GM21528 (cell line): ENCODE measurements around the gene SORBS1.

ENCODE experiments used
- ATAC-seq: cut with Tn5 transposase; IDR thresholded peaks from one replicate; pipeline ENCODE4 v1.9.1; 2021; ENCODE audit warnings: mild to moderate bottlenecking, moderate library complexity; ENCODE audit not compliant: unreplicated experiment, low FRiP score

Gene SORBS1

GRCh38 chr10:95400787-95401186 lies 160.4 kb downstream of the SORBS1 start:
- no peak for ATAC-seq

DNA sequence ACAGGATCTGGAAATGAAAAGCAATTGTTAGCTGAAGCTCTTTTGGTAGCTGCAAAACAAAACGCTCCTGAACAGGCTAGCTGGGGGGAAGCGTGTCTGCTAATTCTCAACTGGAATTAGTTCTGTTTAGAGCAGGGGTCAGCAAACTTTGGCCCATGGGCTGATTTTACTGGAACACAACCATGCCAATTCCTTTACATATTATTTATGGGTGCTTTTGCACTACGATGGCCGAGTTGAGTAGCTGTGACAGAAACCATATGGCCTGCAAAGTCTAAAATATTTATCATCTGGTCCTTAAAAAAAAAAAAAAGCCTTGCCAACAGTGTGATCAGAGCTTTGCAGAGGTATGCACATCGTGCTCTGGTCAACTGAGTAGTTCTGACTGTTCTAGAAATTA lies 162.0 kb downstream of the SORBS1 start:
- no peak for ATAC-seq

DNA sequence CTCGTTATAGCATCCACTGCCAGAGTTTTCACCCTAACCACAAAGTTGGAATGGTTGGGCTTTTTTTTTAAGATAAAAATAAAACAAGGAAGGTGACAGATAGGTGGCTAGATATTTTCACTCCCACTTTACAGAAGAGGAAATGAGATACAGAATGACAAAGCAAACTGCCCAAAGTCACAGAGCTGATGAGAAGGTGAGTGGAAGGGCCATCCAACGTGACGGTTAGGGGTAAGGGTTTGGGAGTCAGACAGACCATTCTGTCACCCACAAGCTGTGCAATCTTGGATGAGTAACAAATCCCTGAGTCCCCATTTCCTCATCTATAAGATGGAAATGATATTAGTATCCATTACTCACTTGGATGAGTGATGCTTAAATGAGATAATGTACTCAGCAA lies 163.4 kb downstream of the SORBS1 start:
- no peak for ATAC-seq

DNA sequence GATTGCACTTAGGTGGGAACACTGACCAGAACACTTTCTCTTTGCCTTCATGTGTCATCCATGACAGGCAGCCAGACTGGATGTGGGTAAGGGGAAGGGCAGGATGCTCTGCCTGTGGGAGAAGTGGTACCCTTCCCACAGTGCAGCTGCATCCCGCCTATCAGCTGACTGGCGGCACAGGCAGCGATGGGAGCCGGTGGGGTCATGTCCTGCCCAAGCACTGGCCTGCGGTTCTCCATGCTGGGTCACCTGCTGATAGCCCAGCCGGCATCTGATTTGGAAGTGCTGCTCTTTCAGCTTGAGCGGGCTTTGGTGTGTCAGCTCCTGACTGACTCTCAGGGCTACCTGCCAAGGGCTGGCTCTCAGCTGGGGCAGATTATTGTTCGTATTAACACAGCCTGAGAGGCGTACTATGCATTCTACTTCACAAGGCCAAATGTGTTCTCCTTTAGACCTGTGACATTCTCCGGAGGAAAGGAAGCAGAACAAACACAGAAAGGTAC lies 165.2 kb downstream of the SORBS1 start:
- ATAC-seq = no peak

- no peak for ATAC-seq
Measured at GRCh38 chr10:95394161-95394880, 166.8 kb downstream of the SORBS1 start.

DNA sequence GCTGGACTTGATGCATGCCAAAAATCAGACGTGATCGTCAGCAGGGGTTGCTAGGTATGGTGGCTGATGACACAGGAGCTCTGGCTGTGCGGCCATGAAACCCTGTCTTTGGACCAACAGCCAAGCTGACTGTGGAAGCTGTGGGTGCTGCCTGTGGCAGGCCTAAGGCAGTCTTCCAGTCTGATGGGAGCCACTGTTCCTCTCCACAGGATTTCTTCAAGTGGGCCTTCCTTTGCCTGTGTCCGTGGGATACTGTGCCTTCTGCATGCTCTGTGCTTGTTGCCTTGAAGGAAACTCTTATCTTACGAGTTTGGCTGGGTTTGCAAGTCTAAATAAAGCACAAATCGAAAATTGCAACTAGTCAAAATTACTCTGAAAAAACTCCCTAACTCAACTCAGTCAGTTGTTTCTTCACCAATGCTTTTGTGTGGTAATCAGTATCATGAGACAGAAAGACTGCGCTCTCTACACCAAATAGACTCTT lies 168.4 kb downstream of the SORBS1 start:
- ATAC-seq = no peak

- ATAC-seq = no peak
Measured at GRCh38 chr10:95392217-95392584, 169.0 kb downstream of the SORBS1 start.

GRCh38 chr10:95391581-95392216 lies 169.5 kb downstream of the SORBS1 start:
- no peak for ATAC-seq

- ATAC-seq = no peak
Measured at GRCh38 chr10:95391164-95391563, 170.0 kb downstream of the SORBS1 start.

- no peak for ATAC-seq
Measured at GRCh38 chr10:95389982-95390381, 171.2 kb downstream of the SORBS1 start.

DNA sequence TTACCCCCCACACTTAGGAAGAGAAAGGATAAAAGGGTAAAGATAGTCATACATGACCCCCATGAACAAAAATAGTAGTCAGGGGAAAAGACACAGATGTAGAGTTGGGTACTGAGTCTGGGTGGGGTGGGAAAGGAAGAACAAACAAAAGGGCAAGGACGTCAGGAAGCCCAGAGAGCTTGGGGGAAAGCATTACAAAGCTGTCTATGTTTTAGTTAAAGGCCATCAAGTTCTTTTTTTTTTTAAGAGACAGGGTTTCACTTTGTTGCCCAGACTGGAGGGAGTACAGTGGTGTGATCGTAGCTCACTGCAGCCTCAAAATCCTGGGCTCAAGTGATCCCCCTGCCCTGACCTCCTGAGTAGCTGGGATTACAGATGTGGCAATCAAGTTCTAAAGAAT lies 172.0 kb downstream of the SORBS1 start:
- no peak for ATAC-seq

- no peak for ATAC-seq
Measured at GRCh38 chr10:95388539-95388938, 172.6 kb downstream of the SORBS1 start.

GRCh38 chr10:95388109-95388471 lies 173.1 kb downstream of the SORBS1 start:
- no peak for ATAC-seq

DNA sequence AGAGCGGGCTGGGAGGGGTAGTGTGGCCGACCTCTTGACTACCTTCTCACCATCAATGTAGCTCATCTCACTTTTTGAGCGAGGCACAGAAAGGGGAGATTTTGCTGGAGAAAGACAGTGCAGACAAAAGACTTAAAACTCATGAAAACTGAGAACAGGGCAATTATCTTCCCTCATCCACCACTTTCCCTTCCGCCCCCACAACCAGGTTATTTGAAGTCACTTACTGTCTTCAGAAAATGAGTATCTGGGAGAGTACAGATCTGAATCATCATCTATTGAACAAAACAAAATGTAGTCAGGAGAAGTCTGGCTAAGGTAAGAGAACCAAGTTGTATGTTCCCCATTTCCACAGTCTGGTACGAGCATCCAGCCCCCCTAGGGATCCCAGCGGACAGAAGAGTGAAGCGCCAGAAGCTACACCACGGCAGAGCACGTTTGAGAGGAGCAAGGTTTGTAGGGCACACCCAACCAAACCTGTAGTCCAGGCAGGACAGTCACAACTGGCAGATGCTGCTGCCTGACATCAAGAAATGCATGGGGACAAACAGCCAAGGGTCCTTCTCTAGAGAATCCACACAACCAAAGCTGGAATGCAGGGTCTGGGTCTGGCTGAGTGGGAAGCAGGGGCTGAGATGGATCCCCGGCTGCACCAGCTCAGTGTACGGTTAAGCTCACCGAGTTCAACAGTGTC lies 177.0 kb downstream of the SORBS1 start:
- ATAC-seq = no peak

DNA sequence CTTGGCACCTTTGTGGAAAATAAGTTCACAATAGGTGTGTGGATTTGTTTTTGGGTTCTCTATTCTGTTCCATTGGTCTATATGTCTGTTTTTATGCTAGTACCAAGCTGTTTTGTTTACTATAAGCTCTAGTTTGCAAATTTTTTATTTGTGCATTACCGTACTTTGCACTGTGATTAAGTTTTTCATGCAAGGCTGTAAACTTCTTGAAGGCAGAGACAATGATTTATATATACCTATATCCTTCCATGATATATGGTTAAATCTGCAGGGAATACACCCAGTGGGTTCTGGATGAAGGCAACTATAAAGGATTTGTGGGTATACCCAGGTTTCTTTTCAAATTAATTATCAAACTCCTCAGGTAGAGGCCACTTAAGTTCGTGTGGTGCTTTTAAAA lies 178.6 kb downstream of the SORBS1 start:
- no peak for ATAC-seq

DNA sequence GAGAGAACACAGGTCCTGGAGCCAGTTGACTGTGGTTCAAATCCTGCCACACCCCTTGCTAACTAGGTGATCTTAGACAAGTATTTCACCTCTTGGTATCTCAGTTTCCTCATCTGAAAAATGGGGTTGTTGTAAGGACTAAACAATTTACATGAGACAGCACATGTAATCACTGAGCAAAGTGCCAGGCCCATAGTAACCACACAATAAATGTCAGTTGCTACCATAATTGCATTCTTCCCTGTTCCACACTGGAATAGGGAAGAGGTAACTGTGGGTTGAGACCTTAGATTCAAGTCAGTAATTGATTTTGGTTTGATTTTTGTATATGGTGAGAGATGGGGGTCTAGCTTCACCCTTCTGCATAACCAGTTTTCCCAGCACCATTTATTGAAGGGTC lies 179.0 kb downstream of the SORBS1 start:
- no peak for ATAC-seq

- ATAC-seq = no peak
Measured at GRCh38 chr10:95377950-95378349, 183.2 kb downstream of the SORBS1 start.

- no peak for ATAC-seq
Measured at GRCh38 chr10:95375418-95375817, 185.8 kb downstream of the SORBS1 start.

DNA sequence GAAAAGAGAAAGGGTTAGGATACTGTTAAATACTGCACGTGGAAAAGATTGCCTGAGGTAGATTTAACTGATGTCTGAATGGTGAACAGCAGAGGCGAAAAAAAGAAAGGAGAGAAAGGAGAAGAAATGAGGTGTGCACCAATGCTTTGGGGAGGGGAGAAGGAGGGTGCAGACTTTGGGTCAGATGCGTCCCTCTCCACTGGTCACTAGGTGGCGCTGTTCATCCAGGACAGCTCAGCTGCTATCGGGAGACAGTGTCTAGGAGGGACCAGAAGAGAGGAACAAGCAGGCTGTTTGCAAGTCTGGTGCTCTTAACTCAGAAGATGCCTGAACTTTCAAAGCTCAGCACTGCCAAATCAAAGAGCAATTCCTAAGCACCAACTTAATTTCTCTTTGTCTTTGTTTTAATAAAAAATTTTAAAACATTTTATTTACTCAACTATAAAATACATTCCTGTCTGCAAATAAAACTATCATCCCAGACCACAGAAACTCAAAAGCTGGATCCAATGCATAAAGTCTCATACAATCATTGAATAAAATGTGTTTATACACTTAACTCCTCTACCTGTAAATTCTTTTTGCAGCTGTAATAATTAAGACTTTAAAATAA lies 186.5 kb downstream of the SORBS1 start:
- peak; percentile 91 for ATAC-seq

GRCh38 chr10:95373660-95374059 lies 187.5 kb downstream of the SORBS1 start:
- no peak for ATAC-seq

DNA sequence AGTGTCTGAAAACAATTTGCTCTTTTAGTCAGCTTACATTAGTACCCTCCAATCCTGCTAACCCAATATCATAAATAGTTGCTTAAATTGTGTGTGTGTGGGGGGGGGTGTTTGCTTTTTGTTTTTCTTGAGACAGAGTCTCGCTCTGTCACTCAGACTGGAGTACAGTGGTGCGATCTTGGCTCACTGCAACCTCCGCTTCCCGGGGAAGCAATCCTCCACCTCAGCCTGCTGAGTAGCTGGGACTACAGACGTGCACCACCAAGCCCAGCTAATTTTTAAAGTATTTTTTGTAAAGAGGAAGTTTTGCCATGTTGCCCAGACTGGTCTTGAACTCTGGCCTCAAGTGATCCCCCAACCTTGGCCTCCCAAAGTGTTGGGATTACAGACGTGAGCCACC lies 196.8 kb downstream of the SORBS1 start:
- ATAC-seq = no peak
